HepG2 (cell line): Measurements from ENCODE around the gene UBQLN4. TPM values are rescaled to one million over a fixed set of nuclear protein-coding genes. Genes with fewer than 3 reads are reported as not detected.
A peak's percentile ranks its signal among the peaks of the same experiment; 100 is the strongest.

Experiments used
- ELF4 ChIP-seq: sonication (generic); formaldehyde crosslinking; IDR thresholded peaks from 2 replicates; pipeline ENCODE4 v1.5.0; 2020; ENCODE audit warnings: missing genetic modification reagents, mild to moderate bottlenecking, moderate library complexity, borderline replicate concordance
- HNF4G ChIP-seq, 2 experiments: sonication (generic) in 1 of 2; formaldehyde crosslinking in 1 of 2; IDR thresholded peaks; 2 replicates each; pipeline versions ENCODE4 v1.4.0 to v1.6.1; 2011 to 2020; ENCODE audit warnings: borderline replicate concordance in 2 of 2, low read depth in 2 of 2, mild to moderate bottlenecking in 2 of 2, low read length in 1 of 2, missing genetic modification reagents in 1 of 2, moderate library complexity in 1 of 2
- KDM6A ChIP-seq: IDR thresholded peaks from 2 replicates; pipeline ENCODE4 v1.6.1; 2016; ENCODE audit warnings: low read depth
- NAIF1 ChIP-seq: sonication (generic); formaldehyde crosslinking; IDR thresholded peaks from 2 replicates; pipeline ENCODE4 v1.5.0; 2020; ENCODE audit warnings: mild to moderate bottlenecking, missing genetic modification reagents, borderline replicate concordance
- RFX1 ChIP-seq: fragments of 450-650 bp; IDR thresholded peaks from 2 replicates; pipeline ENCODE4 v1.6.1; 2017
- STAG1 ChIP-seq: sonication (generic); formaldehyde crosslinking; IDR thresholded peaks from 2 replicates; pipeline ENCODE4 v1.4.0; 2020; ENCODE audit warnings: missing genetic modification reagents
- ZFP36L2 ChIP-seq: sonication (generic); formaldehyde crosslinking; IDR thresholded peaks from 2 replicates; pipeline ENCODE4 v1.4.0; 2020; ENCODE audit warnings: missing genetic modification reagents
- ZFP82 ChIP-seq: sonication (generic); formaldehyde crosslinking; IDR thresholded peaks from 2 replicates; pipeline ENCODE4 v1.5.1; 2020; ENCODE audit warnings: mild to moderate bottlenecking, missing genetic modification reagents, borderline replicate concordance
- ZNF180 ChIP-seq: sonication (generic); formaldehyde crosslinking; IDR thresholded peaks from 2 replicates; pipeline ENCODE4 v1.4.0; 2020; ENCODE audit warnings: low read depth, missing genetic modification reagents, borderline replicate concordance
- ZNF207 ChIP-seq: fragments of 450-650 bp; IDR thresholded peaks from 2 replicates; pipeline ENCODE4 v1.6.1; 2016; ENCODE audit warnings: antibody characterized with exemption, borderline replicate concordance
- ZNF326 ChIP-seq: sonication (generic); formaldehyde crosslinking; IDR thresholded peaks from 2 replicates; pipeline ENCODE4 v1.4.0; 2020; ENCODE audit warnings: missing genetic modification reagents, borderline replicate concordance
- ZNF652 ChIP-seq: IDR thresholded peaks from 2 replicates; pipeline ENCODE4 v1.6.1; 2016; ENCODE audit warnings: low read depth, borderline replicate concordance
- ZNF780A ChIP-seq: sonication (generic); formaldehyde crosslinking; IDR thresholded peaks from 2 replicates; pipeline ENCODE4 v1.8.0; 2022; ENCODE audit warnings: mild to moderate bottlenecking, missing genetic modification reagents, moderate library complexity
- polyA plus RNA-seq, 8 experiments: library from polyadenylated mRNA; depleted of rRNA in 3 of 8; stranded (reverse) in 7 of 8; unstranded in 1 of 8; fragments of >200 nt; fragmentation: Illumina TruSeq in 4 of 8; extraction: Trizol in 4 of 8; gene quantifications; 2 replicates each; pipeline versions ENCODE4 v1.2.1 to v1.2.3, GENCODE V29; 2011 to 2016; ENCODE audit warnings: low read depth in 4 of 8, missing spikeins in 1 of 8, mixed read lengths in 1 of 8; ENCODE audit not compliant: insufficient read depth in 1 of 8
- total RNA-seq, 5 experiments: library from RNA; depleted of rRNA; stranded (reverse); fragments of >200 nt; fragmentation: Illumina TruSeq; extraction: Trizol; gene quantifications; 2 replicates each; pipeline ENCODE4 v1.2.3, GENCODE V29; 2016; ENCODE audit warnings: low read depth in 1 of 5
- TF ChIP-seq, protein P1 (sequence below): sonication (generic); formaldehyde crosslinking; IDR thresholded peaks from 2 replicates; pipeline ENCODE4 v1.4.0; 2020; ENCODE audit warnings: missing genetic modification reagents, borderline replicate concordance
- TF ChIP-seq, protein P2 (sequence below): sonication (generic); formaldehyde crosslinking; IDR thresholded peaks from 2 replicates; pipeline ENCODE4 v1.8.1; 2023; ENCODE audit warnings: mild to moderate bottlenecking, moderate library complexity, missing genetic modification reagents
- TF ChIP-seq, protein P3 (sequence below): sonication (generic); formaldehyde crosslinking; IDR thresholded peaks from 2 replicates; pipeline ENCODE4 v1.4.0; 2020; ENCODE audit warnings: missing genetic modification reagents
- TF ChIP-seq, protein P4 (sequence below): IDR thresholded peaks from 2 replicates; pipeline ENCODE4 v1.6.1; 2016; ENCODE audit warnings: missing compliant biosample characterization, missing genetic modification reagents, borderline replicate concordance
- TF ChIP-seq, protein P5 (sequence below): sonication (generic); formaldehyde crosslinking; IDR thresholded peaks from 2 replicates; pipeline ENCODE4 v1.4.0; 2020; ENCODE audit warnings: low read depth, mild to moderate bottlenecking, missing genetic modification reagents
- TF ChIP-seq, protein P6 (sequence below): sonication (generic); formaldehyde crosslinking; IDR thresholded peaks from 2 replicates; pipeline ENCODE4 v1.4.0; 2020; ENCODE audit warnings: missing genetic modification reagents

UBQLN4 gene
- total and polyA plus RNA-seq, 2 of the 13 experiments (the other 11 are each of a cell fraction or from before 2014, with no cell fraction given) = 31.5 to 39.8 TPM

DNA sequence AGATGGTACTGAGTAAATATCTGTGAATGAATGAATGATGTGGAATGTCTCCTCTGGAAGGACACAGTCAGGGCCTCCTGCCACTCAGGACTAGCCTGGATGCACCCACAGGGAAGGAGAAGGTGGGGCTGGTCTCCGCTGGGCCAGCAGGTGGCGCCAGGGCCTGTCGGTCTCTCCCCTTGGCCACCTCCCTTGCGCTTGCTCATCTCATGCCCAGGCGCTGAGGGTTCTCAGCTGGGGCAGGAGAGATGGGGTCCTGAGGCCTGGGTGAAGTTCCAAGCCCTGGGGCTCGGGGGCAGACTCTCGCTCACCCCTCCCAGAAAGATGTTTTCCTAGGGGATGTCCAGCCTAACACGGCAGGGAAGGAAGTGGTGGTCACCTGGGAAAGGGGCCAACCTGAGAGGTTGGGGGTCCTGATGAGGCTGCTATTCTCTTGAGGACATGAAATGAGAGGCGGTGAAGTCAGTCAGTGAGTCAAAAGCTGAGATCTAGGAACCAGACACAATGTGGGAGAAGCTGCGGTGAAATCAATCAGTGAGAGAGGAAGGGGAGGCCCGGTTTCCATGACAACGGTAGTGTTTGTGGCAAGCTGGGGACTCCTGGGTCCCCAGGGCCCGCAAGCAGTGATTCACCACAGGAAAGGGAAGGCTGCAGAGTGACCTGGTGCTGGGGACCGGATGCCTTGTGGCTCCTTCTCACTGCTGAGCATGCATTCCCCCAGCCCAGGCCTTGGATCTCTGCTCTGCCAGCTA lies 43.2 kb upstream of the UBQLN4 start (continued):
- TF ChIP-seq, protein P1, sequence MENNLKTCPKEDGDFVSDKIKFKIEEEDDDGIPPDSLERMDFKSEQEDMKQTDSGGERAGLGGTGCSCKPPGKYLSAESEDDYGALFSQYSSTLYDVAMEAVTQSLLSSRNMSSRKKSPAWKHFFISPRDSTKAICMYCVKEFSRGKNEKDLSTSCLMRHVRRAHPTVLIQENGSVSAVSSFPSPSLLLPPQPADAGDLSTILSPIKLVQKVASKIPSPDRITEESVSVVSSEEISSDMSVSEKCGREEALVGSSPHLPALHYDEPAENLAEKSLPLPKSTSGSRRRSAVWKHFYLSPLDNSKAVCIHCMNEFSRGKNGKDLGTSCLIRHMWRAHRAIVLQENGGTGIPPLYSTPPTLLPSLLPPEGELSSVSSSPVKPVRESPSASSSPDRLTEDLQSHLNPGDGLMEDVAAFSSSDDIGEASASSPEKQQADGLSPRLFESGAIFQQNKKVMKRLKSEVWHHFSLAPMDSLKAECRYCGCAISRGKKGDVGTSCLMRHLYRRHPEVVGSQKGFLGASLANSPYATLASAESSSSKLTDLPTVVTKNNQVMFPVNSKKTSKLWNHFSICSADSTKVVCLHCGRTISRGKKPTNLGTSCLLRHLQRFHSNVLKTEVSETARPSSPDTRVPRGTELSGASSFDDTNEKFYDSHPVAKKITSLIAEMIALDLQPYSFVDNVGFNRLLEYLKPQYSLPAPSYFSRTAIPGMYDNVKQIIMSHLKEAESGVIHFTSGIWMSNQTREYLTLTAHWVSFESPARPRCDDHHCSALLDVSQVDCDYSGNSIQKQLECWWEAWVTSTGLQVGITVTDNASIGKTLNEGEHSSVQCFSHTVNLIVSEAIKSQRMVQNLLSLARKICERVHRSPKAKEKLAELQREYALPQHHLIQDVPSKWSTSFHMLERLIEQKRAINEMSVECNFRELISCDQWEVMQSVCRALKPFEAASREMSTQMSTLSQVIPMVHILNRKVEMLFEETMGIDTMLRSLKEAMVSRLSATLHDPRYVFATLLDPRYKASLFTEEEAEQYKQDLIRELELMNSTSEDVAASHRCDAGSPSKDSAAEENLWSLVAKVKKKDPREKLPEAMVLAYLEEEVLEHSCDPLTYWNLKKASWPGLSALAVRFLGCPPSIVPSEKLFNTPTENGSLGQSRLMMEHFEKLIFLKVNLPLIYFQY (CRISPR knock-in tag) = no peak
- TF ChIP-seq ZFP82 = no peak
- TF ChIP-seq NAIF1 (CRISPR knock-in tag) = no peak
- TF ChIP-seq RFX1 = peak; percentile 42
- no peak for TF ChIP-seq ELF4 (CRISPR knock-in tag)
- TF ChIP-seq, protein P2, sequence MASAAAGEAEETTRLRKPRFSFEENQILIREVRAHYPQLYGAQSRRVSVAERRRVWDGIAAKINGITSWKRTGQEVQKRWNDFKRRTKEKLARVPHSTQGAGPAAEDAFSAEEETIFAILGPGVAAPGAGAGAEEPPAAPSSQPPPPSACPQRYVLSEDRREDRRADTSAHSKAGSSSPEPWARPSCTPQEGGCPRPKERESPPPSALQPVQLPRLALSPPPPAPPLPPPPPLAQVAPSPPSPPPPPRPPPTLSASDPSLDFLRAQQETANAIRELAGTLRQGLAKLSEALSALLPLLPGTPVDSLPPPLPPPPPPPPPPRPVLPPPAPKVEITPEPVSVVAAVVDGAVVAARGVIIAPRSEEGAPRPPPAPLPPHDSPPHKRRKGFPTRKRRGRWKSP = 0 out of 2 replicates have a peak, but pooled peaks have one; percentile 30
- TF ChIP-seq ZNF326 = no peak
- TF ChIP-seq ZNF207 = no peak
- TF ChIP-seq ZFP36L2 (CRISPR knock-in tag) = no peak
- TF ChIP-seq, protein P3, sequence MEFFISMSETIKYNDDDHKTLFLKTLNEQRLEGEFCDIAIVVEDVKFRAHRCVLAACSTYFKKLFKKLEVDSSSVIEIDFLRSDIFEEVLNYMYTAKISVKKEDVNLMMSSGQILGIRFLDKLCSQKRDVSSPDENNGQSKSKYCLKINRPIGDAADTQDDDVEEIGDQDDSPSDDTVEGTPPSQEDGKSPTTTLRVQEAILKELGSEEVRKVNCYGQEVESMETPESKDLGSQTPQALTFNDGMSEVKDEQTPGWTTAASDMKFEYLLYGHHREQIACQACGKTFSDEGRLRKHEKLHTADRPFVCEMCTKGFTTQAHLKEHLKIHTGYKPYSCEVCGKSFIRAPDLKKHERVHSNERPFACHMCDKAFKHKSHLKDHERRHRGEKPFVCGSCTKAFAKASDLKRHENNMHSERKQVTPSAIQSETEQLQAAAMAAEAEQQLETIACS (CRISPR knock-in tag) = no peak
- no peak for TF ChIP-seq HNF4G (IDR thresholded peaks at IDR 0.05; ENCODE audit: borderline replicate concordance, low read depth, low read length)
- TF ChIP-seq HNF4G (CRISPR knock-in tag; IDR thresholded peaks at IDR 0.05; ENCODE audit: borderline replicate concordance, low read depth) = 0 out of 2 replicates have a peak, but pooled peaks have one; percentile 25
- TF ChIP-seq, protein P4, sequence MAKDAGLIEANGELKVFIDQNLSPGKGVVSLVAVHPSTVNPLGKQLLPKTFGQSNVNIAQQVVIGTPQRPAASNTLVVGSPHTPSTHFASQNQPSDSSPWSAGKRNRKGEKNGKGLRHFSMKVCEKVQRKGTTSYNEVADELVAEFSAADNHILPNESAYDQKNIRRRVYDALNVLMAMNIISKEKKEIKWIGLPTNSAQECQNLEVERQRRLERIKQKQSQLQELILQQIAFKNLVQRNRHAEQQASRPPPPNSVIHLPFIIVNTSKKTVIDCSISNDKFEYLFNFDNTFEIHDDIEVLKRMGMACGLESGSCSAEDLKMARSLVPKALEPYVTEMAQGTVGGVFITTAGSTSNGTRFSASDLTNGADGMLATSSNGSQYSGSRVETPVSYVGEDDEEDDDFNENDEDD (CRISPR knock-in tag) = no peak
- no peak for TF ChIP-seq ZNF652 (CRISPR knock-in tag)
- no peak for TF ChIP-seq KDM6A (CRISPR knock-in tag)
- no peak for TF ChIP-seq ZNF780A
- no peak for TF ChIP-seq ZNF180 (CRISPR knock-in tag)
- TF ChIP-seq STAG1 (CRISPR knock-in tag) = peak; percentile 98
- TF ChIP-seq, protein P5, sequence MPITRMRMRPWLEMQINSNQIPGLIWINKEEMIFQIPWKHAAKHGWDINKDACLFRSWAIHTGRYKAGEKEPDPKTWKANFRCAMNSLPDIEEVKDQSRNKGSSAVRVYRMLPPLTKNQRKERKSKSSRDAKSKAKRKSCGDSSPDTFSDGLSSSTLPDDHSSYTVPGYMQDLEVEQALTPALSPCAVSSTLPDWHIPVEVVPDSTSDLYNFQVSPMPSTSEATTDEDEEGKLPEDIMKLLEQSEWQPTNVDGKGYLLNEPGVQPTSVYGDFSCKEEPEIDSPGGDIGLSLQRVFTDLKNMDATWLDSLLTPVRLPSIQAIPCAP (CRISPR knock-in tag) = no peak
- TF ChIP-seq, protein P6, sequence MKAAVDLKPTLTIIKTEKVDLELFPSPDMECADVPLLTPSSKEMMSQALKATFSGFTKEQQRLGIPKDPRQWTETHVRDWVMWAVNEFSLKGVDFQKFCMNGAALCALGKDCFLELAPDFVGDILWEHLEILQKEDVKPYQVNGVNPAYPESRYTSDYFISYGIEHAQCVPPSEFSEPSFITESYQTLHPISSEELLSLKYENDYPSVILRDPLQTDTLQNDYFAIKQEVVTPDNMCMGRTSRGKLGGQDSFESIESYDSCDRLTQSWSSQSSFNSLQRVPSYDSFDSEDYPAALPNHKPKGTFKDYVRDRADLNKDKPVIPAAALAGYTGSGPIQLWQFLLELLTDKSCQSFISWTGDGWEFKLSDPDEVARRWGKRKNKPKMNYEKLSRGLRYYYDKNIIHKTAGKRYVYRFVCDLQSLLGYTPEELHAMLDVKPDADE (CRISPR knock-in tag) = no peak
